NCI-H1048 (cell line): ENCODE data around the gene GPR42.
"Not testable (repeated sequence)": the region's sequence is repeated elsewhere in the genome, so short reads cannot be mapped to it uniquely, and the experiment has no call there.

Source experiments
- DNase-seq: peaks from one replicate; lab custom pipeline; 2025; lab: John Stamatoyannopoulos, UW

The GPR42 gene

GRCh38 chr19:35347171-35347929, 23.5 kb upstream of the GPR42 start, which contains the start of gene FFAR1:
Gene FFAR1 (plus strand): TSS chr19:35347902. CDS start chr19:35351552, 3,650 bp downstream.
- no peak for DNase-seq

- DNase-seq: no peak
These were observed 23.0 kb upstream of the GPR42 start for GRCh38 chr19:35347930-35348298.

- no peak for DNase-seq
These were observed 21.8 kb upstream of the GPR42 start for GRCh38 chr19:35348911-35349611.

- no peak for DNase-seq
These were observed 21.0 kb upstream of the GPR42 start for GRCh38 chr19:35349614-35350521.

- DNase-seq: no peak
These were observed 20.3 kb upstream of the GPR42 start for GRCh38 chr19:35350591-35350990.

- DNase-seq: no peak
These were observed 19.3 kb upstream of the GPR42 start for GRCh38 chr19:35351411-35352176.

GRCh38 chr19:35352177-35352447, 18.8 kb upstream of the GPR42 start:
- no peak for DNase-seq

- DNase-seq: peak; percentile 4
These were observed 18.2 kb upstream of the GPR42 start for GRCh38 chr19:35352448-35353304.

- no peak for DNase-seq
These were observed 17.2 kb upstream of the GPR42 start for GRCh38 chr19:35353635-35354034.

- no peak for DNase-seq
These were observed 16.0 kb upstream of the GPR42 start for GRCh38 chr19:35354898-35355297.

- DNase-seq: no peak
These were observed 14.9 kb upstream of the GPR42 start for GRCh38 chr19:35355791-35356460.

GRCh38 chr19:35357867-35358573, 12.8 kb upstream of the GPR42 start, which contains the start of gene FFAR3:
Gene FFAR3 (plus strand): TSS chr19:35358460. CDS start chr19:35358891, 431 bp downstream.
- no peak for DNase-seq

GRCh38 chr19:35358834-35359233, 12.0 kb upstream of the GPR42 start:
- DNase-seq: not testable (repeated sequence)

GRCh38 chr19:35359395-35359794, 11.5 kb upstream of the GPR42 start:
- not testable (repeated sequence) for DNase-seq

- not testable (repeated sequence) for DNase-seq
These were observed 10.8 kb upstream of the GPR42 start for GRCh38 chr19:35360081-35360480.

GRCh38 chr19:35360880-35361420, 9.9 kb upstream of the GPR42 start:
- no peak for DNase-seq

- no peak for DNase-seq
These were observed 8.4 kb upstream of the GPR42 start for GRCh38 chr19:35362261-35363000.

GRCh38 chr19:35363001-35363590, 7.8 kb upstream of the GPR42 start:
- DNase-seq: no peak
